ENCODE measurements around the gene KRT33B. TPM values are rescaled to one million over a fixed set of nuclear protein-coding genes. Genes with fewer than 3 reads are reported as not detected.

Gene KRT33B
- total RNA-seq, 1 donor from 2014 or later: not detected

DNA sequence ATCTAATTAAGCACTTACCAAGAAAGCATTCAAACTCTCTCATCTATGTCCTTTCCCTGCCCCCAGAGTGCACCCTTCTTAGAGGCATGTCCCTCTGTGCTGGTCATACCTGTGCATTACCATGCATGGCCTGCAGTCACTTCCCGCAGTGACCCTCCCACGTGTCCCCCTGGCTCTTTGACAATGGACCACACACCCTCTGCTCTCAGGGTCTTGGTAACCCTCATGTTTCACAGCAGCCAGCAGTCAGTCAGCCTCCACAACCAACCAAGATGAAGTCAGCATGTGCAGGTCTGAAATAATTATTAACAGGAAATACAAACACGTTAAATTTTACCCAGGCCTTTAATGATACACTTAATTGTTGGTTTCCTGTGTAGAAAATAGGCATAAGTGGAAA is 29.1 kb downstream of the KRT33B start:
- Mint-ChIP-seq H3K27me3 (ENCODE audit: unreplicated experiment) (peaks cover 5% of the 10 kb centered on the region), H3K9me3 (ENCODE audit: unreplicated experiment) (peaks cover 19% of the 10 kb centered on the region), H3K27ac (ENCODE audit: unreplicated experiment) (no peak overlapping the region), H3K4me3 (ENCODE audit: unreplicated experiment) (no peak overlapping the region), H3K36me3 (ENCODE audit: unreplicated experiment) (peaks cover 4% of the 10 kb centered on the region), H3K4me1 (ENCODE audit: unreplicated experiment) (no peaks in the 10 kb centered on the region)
- TF ChIP-seq, protein P1, sequence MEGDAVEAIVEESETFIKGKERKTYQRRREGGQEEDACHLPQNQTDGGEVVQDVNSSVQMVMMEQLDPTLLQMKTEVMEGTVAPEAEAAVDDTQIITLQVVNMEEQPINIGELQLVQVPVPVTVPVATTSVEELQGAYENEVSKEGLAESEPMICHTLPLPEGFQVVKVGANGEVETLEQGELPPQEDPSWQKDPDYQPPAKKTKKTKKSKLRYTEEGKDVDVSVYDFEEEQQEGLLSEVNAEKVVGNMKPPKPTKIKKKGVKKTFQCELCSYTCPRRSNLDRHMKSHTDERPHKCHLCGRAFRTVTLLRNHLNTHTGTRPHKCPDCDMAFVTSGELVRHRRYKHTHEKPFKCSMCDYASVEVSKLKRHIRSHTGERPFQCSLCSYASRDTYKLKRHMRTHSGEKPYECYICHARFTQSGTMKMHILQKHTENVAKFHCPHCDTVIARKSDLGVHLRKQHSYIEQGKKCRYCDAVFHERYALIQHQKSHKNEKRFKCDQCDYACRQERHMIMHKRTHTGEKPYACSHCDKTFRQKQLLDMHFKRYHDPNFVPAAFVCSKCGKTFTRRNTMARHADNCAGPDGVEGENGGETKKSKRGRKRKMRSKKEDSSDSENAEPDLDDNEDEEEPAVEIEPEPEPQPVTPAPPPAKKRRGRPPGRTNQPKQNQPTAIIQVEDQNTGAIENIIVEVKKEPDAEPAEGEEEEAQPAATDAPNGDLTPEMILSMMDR (IDR thresholded peaks at IDR 0.05): no peak
- DNase-seq (ENCODE audit: extremely low spot score, unreplicated experiment): peak; percentile 23

DNA sequence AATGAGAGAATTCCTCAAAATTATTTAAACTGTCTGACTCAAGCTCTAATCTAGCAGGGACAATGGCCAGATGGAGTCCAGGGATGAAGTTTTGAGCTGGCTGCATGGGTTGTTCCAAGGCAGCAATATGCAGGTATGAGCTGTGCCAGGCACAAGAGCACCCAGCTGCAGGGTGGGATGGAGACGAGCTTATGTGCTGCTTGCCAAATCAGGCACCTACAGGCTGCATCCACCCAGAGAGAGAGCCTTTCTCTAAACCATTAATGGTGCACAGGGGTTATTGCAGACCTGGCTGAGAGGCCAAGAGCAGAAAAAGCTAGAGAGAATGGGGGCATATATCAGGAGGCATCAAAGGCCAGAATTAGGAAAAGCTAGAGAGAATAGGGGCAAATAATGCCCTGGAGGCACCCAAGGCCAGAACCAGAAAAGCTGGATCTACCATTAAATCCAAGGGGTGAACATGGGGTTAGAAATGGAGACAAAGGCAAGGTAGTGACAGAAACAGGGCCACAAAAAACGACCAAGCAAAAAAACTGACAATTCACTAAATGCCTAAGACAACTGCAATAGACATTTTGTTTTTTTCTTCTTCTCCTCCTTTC is 29.9 kb downstream of the KRT33B start:
- Mint-ChIP-seq H3K4me3 (ENCODE audit: unreplicated experiment) (no peak overlapping the region), H3K4me1 (ENCODE audit: unreplicated experiment) (no peaks in the 10 kb centered on the region), H3K9me3 (ENCODE audit: unreplicated experiment) (peaks cover 19% of the 10 kb centered on the region), H3K36me3 (ENCODE audit: unreplicated experiment) (peaks cover 4% of the 10 kb centered on the region), H3K27ac (ENCODE audit: unreplicated experiment) (no peak overlapping the region), H3K27me3 (ENCODE audit: unreplicated experiment) (peaks cover 5% of the 10 kb centered on the region)
- DNase-seq (ENCODE audit: extremely low spot score, unreplicated experiment): peak; percentile 53
- TF ChIP-seq, protein P1 (IDR thresholded peaks at IDR 0.05): no peak

DNA sequence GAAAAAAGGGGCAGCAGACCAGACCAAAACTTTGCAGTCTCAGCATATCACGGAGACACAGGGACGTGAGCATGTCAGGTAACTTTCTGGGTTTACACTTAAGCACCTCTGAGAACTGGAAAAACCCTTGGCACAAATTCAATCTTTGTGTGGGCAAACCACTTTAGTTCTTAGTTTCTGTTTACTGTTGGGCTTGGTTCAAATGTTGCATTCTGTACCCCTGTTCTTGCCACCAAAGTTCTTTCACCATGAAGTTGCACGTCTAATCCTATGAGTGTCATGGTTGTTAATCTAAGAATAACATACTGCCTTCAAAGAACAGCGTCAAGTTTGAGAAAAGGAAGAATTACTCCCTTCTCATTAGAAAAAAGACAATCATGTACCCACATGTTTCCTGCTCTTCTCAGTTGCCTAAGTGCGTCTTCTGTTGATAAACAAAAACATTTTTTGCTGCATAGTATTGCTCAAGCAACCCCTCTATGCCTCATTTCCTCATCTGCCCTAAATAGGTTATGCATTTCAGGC is 30.6 kb downstream of the KRT33B start:
- no peak overlapping the region for H3K4me3 Mint-ChIP-seq (ENCODE audit: unreplicated experiment)
- H3K27me3 Mint-ChIP-seq (ENCODE audit: unreplicated experiment): peaks cover 5% of the 10 kb centered on the region
- H3K9me3 Mint-ChIP-seq (ENCODE audit: unreplicated experiment): peaks cover 19% of the 10 kb centered on the region
- no peaks in the 10 kb centered on the region for H3K4me1 Mint-ChIP-seq (ENCODE audit: unreplicated experiment)
- DNase-seq (ENCODE audit: extremely low spot score, unreplicated experiment): no peak
- TF ChIP-seq, protein P1 (IDR thresholded peaks at IDR 0.05): no peak
- H3K36me3 Mint-ChIP-seq (ENCODE audit: unreplicated experiment): peaks cover 4% of the 10 kb centered on the region
- H3K27ac Mint-ChIP-seq (ENCODE audit: unreplicated experiment): no peak overlapping the region

GRCh38 chr17:41335747-41336146 is 33.9 kb downstream of the KRT33B start:
- Mint-ChIP-seq H3K27me3 (ENCODE audit: unreplicated experiment) (peaks cover 3% of the 10 kb centered on the region), H3K9me3 (ENCODE audit: unreplicated experiment) (no peaks in the 10 kb centered on the region), H3K36me3 (ENCODE audit: unreplicated experiment) (no peaks in the 10 kb centered on the region), H3K4me3 (ENCODE audit: unreplicated experiment) (no peak overlapping the region), H3K4me1 (ENCODE audit: unreplicated experiment) (no peaks in the 10 kb centered on the region), H3K27ac (ENCODE audit: unreplicated experiment) (no peak overlapping the region)
- TF ChIP-seq, protein P1 (IDR thresholded peaks at IDR 0.05): no peak
- DNase-seq (ENCODE audit: extremely low spot score, unreplicated experiment): peak; percentile 40

GRCh38 chr17:41334385-41335305 is 35.0 kb downstream of the KRT33B start:
- TF ChIP-seq, protein P1 (IDR thresholded peaks at IDR 0.05): no peak
- H3K27ac Mint-ChIP-seq (ENCODE audit: unreplicated experiment): no peak overlapping the region
- H3K27me3 Mint-ChIP-seq (ENCODE audit: unreplicated experiment): peaks cover 3% of the 10 kb centered on the region
- H3K4me3 Mint-ChIP-seq (ENCODE audit: unreplicated experiment): no peak overlapping the region
- DNase-seq (ENCODE audit: extremely low spot score, unreplicated experiment): no peak
- H3K4me1 Mint-ChIP-seq (ENCODE audit: unreplicated experiment): no peaks in the 10 kb centered on the region
- no peaks in the 10 kb centered on the region for H3K9me3 Mint-ChIP-seq (ENCODE audit: unreplicated experiment)
- H3K36me3 Mint-ChIP-seq (ENCODE audit: unreplicated experiment): no peaks in the 10 kb centered on the region
